K562 (cell line): ENCODE data around the gene JUND. TPM values are rescaled to one million over a fixed set of nuclear protein-coding genes. Genes with fewer than 3 reads are reported as not detected.

Experiments used
- AFF1 ChIP-seq, 2 experiments: fragments of 450-650 bp; IDR thresholded peaks; 2 replicates each; pipeline ENCODE4 v1.6.1; 2018; ENCODE audit warnings: mild to moderate bottlenecking in 2 of 2, low read depth in 1 of 2; ENCODE audit not compliant: partially characterized antibody in 2 of 2
- ERF ChIP-seq: fragments of 450-650 bp; formaldehyde crosslinking; IDR thresholded peaks from 2 replicates; pipeline ENCODE4 v1.4.0; 2020; ENCODE audit warnings: mild to moderate bottlenecking, mixed read lengths
- FOXM1 ChIP-seq, 2 experiments: fragments of 450-650 bp in 1 of 2; sonication (generic) in 1 of 2; formaldehyde crosslinking in 1 of 2; IDR thresholded peaks; 2 replicates each; pipeline versions ENCODE4 v1.6.1 to v1.9.0; 2017 to 2022; ENCODE audit warnings: low read depth in 2 of 2, mild to moderate bottlenecking in 2 of 2, missing genetic modification reagents in 1 of 2, moderate library complexity in 1 of 2
- HEY1 ChIP-seq: fragments of 250-450 bp; sonication (Bioruptor Pico); IDR thresholded peaks from 2 replicates; pipeline ENCODE4 v1.5.0; 2020; ENCODE audit warnings: mild to moderate bottlenecking, moderate library complexity, borderline replicate concordance
- ID3 ChIP-seq, 2 experiments: fragments of 250-450 bp in 1 of 2; fragments of 450-650 bp in 1 of 2; sonication (Bioruptor Pico) in 1 of 2; IDR thresholded peaks; 2 replicates each; pipeline versions ENCODE4 v1.6.1 to v1.8.0; 2016 to 2021; ENCODE audit warnings: mild to moderate bottlenecking in 2 of 2, moderate library complexity in 2 of 2, missing compliant biosample characterization in 1 of 2, missing genetic modification characterization in 1 of 2
- MAZ ChIP-seq, 2 experiments: fragments of 450-650 bp in 1 of 2; sonication (generic) in 1 of 2; formaldehyde crosslinking; IDR thresholded peaks in 1 of 2; conservative IDR thresholded peaks in 1 of 2; 2 replicates each; pipeline versions ENCODE4 v1.4.0 to v1.5.0; 2020; ENCODE audit warnings: mild to moderate bottlenecking in 1 of 2, missing genetic modification reagents in 1 of 2
- MITF ChIP-seq: IDR thresholded peaks from 2 replicates; pipeline ENCODE4 v1.6.1; 2014; ENCODE audit warnings: antibody characterized with exemption
- PHB2 ChIP-seq: fragments of 450-650 bp; IDR thresholded peaks from 2 replicates; pipeline ENCODE4 v1.6.1; 2017; ENCODE audit warnings: low read depth
- POU5F1 ChIP-seq: fragments of 150-350 bp; IDR thresholded peaks from 2 replicates; pipeline ENCODE4 v1.6.1; 2014; ENCODE audit warnings: borderline replicate concordance, low read length, low read depth, mild to moderate bottlenecking; ENCODE audit not compliant: partially characterized antibody
- ZNF318 ChIP-seq, 2 experiments: fragments of 450-650 bp; IDR thresholded peaks; 2 replicates each; pipeline ENCODE4 v1.6.1; 2016; ENCODE audit warnings: mild to moderate bottlenecking in 2 of 2, borderline replicate concordance in 1 of 2, low read depth in 1 of 2, moderate library complexity in 1 of 2
- polyA plus RNA-seq, 8 experiments: library from polyadenylated mRNA; depleted of rRNA in 4 of 8; stranded (reverse) in 5 of 8; unstranded in 3 of 8; fragments of >200 nt; fragmentation: Nextera tagmentation in 2 of 8; fragmentation: Illumina TruSeq in 1 of 8; extraction: Ambion mirVana in 2 of 8; extraction: Trizol in 1 of 8; gene quantifications; 2 replicates each; pipeline versions ENCODE4 v1.2.1 to v1.2.3, GENCODE V29; 2011 to 2014; ENCODE audit warnings: inconsistent platforms in 1 of 8, missing spikeins in 1 of 8
- total RNA-seq, 7 experiments: library from RNA; depleted of rRNA in 6 of 7; stranded (reverse); fragments of >200 nt in 6 of 7; fragmentation: Illumina TruSeq in 2 of 7; extraction: Trizol in 2 of 7; gene quantifications; 2 replicates each; pipeline versions ENCODE4 v1.2.1 to v1.2.3, GENCODE V29; 2011 to 2021; ENCODE audit warnings: low replicate concordance in 1 of 7

JUND gene
- total and polyA plus RNA-seq, 9 of the 15 experiments (the other 6 are each of a cell fraction or from before 2014, with no cell fraction given): 6.4 to 286 (median 42.3) TPM

GRCh38 chr19:18328340-18329034 lies 47.1 kb upstream of the JUND start (continued):
- TF ChIP-seq ZNF318 (IDR thresholded peaks at IDR 0.05; ENCODE audit: borderline replicate concordance in 1 of 2, low read depth in 1 of 2) (no peak), MITF (no peak), AFF1 (IDR thresholded peaks at IDR 0.05; ENCODE audit: low read depth in 1 of 2, partially characterized antibody in 2 of 2) (peak in 1 of 2 experiments; percentile 51), ERF (CRISPR knock-in tag) (no peak), HEY1 (CRISPR knock-in tag) (no peak), PHB2 (no peak), ID3 (CRISPR knock-in tag; IDR thresholded peaks at IDR 0.05) (no peak), ID3 (tag; IDR thresholded peaks at IDR 0.05) (no peak), POU5F1 (no peak), MAZ (CRISPR knock-in tag; conservative IDR thresholded peaks at IDR 0.05 in 1 of 2, IDR thresholded peaks at IDR 0.05 in 1 of 2) (peak in 1 of 2 experiments; percentile 71; a peak in 1 of 4 replicates), FOXM1 (IDR thresholded peaks at IDR 0.05; ENCODE audit: low read depth) (peak; percentile 85), FOXM1 (CRISPR knock-in tag; IDR thresholded peaks at IDR 0.05; ENCODE audit: low read depth) (no peak)
